ENCODE data around the gene CNTNAP2. TPM values are rescaled to one million over a fixed set of nuclear protein-coding genes. Genes with fewer than 3 reads are reported as not detected.

The CNTNAP2 gene
- total RNA-seq, 4 donors from 2014 or later: not detected

GRCh38 chr7:146355216-146355615, 238.6 kb downstream of the CNTNAP2 start:
- no peak overlapping the region for H3K27ac ChIP-seq
- intact Hi-C loops (cut with DNase I; ENCODE audit: low total_unique reads): no loop called here
- DNase-seq (no peak), ATAC-seq (no peak)
- no peaks in the 10 kb centered on the region for H3K9me3 ChIP-seq
- TF ChIP-seq POLR2A (IDR thresholded peaks at IDR 0.05) (no peak), CTCF (IDR thresholded peaks at IDR 0.05 in 4 of 5, conservative IDR thresholded peaks at IDR 0.05 in 1 of 5) (no peak)
- H3K4me1 ChIP-seq: no peaks in the 10 kb centered on the region
- H3K4me3 ChIP-seq: no peak overlapping the region
- H3K36me3 ChIP-seq: no peaks in the 10 kb centered on the region
- H3K27me3 ChIP-seq: no peaks in the 10 kb centered on the region
- in situ Hi-C loops (cut with MboI; ENCODE audit: low sequenced_read_pairs in 4 of 4): no loop called here

GRCh38 chr7:146359176-146359575, 242.6 kb downstream of the CNTNAP2 start:
- DNase-seq (no peak), ATAC-seq (no peak)
- no peak overlapping the region for H3K4me3 ChIP-seq
- no peaks in the 10 kb centered on the region for H3K9me3 ChIP-seq
- in situ Hi-C loops (cut with MboI; ENCODE audit: low sequenced_read_pairs in 4 of 4): no loop called here
- H3K36me3 ChIP-seq: no peaks in the 10 kb centered on the region
- no peak overlapping the region for H3K27ac ChIP-seq
- H3K27me3 ChIP-seq: no peaks in the 10 kb centered on the region
- H3K4me1 ChIP-seq: no peaks in the 10 kb centered on the region
- intact Hi-C loops (cut with DNase I; ENCODE audit: low total_unique reads): no loop called here
- TF ChIP-seq CTCF (IDR thresholded peaks at IDR 0.05 in 4 of 5, conservative IDR thresholded peaks at IDR 0.05 in 1 of 5) (no peak), POLR2A (IDR thresholded peaks at IDR 0.05) (no peak)

- H3K27ac ChIP-seq: no peak overlapping the region
- intact Hi-C loops (cut with DNase I; ENCODE audit: low total_unique reads): no loop called here
- H3K36me3 ChIP-seq: no peaks in the 10 kb centered on the region
- ATAC-seq: no peak
- no peaks in the 10 kb centered on the region for H3K27me3 ChIP-seq
- TF ChIP-seq CTCF (IDR thresholded peaks at IDR 0.05 in 4 of 5, conservative IDR thresholded peaks at IDR 0.05 in 1 of 5) (no peak), POLR2A (IDR thresholded peaks at IDR 0.05) (no peak)
- in situ Hi-C loops (cut with MboI; ENCODE audit: low sequenced_read_pairs in 4 of 4): no loop called here
- DNase-seq: no peak
- H3K4me1 ChIP-seq: no peaks in the 10 kb centered on the region
- H3K4me3 ChIP-seq: no peak overlapping the region
- no peaks in the 10 kb centered on the region for H3K9me3 ChIP-seq
Observed at GRCh38 chr7:146366938-146367337, 250.3 kb downstream of the CNTNAP2 start.

- no peak overlapping the region for H3K4me3 ChIP-seq
- ATAC-seq: no peak
Observed at GRCh38 chr7:146370171-146370570, 253.6 kb downstream of the CNTNAP2 start.

More at GRCh38 chr7:146370171-146370570, 253.6 kb downstream of the CNTNAP2 start:
- intact Hi-C loops (cut with DNase I; ENCODE audit: low total_unique reads): no loop called here
- no peak for TF ChIP-seq POLR2A (IDR thresholded peaks at IDR 0.05)
- no peak for TF ChIP-seq CTCF (IDR thresholded peaks at IDR 0.05 in 4 of 5, conservative IDR thresholded peaks at IDR 0.05 in 1 of 5)
- no peak for DNase-seq
- H3K27ac ChIP-seq: no peak overlapping the region
- no peaks in the 10 kb centered on the region for H3K36me3 ChIP-seq
- no peaks in the 10 kb centered on the region for H3K27me3 ChIP-seq
- H3K9me3 ChIP-seq: no peaks in the 10 kb centered on the region
- in situ Hi-C loops (cut with MboI; ENCODE audit: low sequenced_read_pairs in 4 of 4): no loop called here
- no peaks in the 10 kb centered on the region for H3K4me1 ChIP-seq

Data from gastrocnemius medialis (tissue), 4 donors.